HG03066 (cell line): ENCODE measurements around the gene RADIL.

Experiments
- ATAC-seq: cut with Tn5 transposase; IDR thresholded peaks from one replicate; pipeline ENCODE4 v1.9.1; 2021; ENCODE audit warnings: low read depth; ENCODE audit not compliant: unreplicated experiment

Gene RADIL

GRCh38 chr7:4781366-4782069 is 102.0 kb downstream of the RADIL start:
- no peak for ATAC-seq

DNA sequence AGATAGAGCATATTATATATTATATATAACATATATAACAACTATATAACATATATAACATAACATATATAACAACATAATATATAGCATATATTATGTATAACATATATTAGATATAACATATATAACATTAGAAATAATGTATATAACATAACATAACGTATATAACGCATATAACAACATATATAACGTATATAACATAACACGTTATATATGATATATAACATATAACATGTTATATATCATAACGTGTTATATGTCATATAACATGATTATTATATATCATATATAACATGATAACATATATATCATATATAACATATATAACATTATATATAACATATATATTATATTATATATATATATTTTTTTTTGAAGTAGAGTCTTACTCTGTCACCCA is 104.4 kb downstream of the RADIL start:
- ATAC-seq: no peak

- peak; percentile 20 for ATAC-seq
Measured at GRCh38 chr7:4775848-4776623, 107.5 kb downstream of the RADIL start.

DNA sequence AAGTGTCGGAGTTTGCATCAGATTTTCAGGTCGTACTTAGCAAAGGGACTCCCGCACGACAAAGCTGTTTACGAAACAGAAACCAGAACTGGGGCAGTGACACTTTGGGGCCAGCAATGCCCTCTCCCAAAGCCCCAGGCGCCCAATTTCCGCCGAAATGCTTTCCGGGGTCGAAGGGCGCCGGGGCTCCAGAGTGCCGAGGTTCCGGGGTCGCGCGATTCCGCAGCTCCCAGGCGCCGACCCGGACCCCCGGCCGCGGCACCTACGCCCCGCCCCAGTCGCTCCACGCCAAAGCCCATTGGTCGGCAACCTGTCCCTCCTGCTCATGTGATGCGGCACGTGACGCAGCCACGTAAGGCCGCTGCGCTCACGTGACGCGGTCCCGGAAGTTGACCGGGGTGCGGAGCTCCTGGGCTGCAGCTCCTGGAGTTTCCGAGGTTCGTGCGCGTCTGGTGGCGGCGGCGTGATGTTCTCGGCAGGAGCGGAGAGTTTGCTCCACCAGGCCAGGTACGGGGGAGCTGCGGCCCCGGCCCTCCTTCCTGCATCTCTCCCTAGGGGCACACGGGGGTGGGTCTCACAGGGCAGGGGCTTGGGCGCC is 108.2 kb downstream of the RADIL start, which contains the start of gene AP5Z1:
TSS of gene AP5Z1 (plus strand) at position 374 of the 598 bp plus-strand sequence. CDS start at position 467, 93 bp downstream.
- ATAC-seq: peak; percentile 83

DNA sequence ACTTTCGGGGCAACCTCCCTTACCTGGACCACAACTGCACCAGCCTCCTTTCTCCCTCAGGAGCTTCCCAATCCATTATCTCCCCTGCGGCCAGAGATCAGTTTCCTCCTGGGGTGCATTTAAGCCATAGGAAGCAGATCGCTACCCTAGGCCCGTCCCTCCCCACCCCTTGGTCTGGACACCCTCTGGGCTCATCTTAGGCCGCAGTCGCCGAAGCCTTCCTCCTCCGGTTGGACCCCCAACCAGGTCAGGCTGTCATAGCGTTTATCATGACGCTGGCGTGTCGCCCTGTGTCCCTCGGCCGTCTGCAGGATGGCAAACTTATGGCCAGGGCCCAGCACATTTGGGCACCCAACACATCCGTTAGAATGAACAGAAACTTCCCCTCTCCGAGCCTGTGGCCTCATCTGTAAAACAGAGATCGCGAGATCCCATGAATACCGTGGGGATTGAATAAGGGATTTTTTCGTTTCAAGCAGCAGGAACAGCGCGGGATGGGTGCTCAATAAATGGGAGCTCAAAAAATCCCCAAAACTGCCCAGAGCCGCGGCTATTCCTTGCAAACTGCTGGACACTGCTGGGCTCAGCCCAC is 108.8 kb downstream of the RADIL start:
- ATAC-seq: peak; percentile 33

DNA sequence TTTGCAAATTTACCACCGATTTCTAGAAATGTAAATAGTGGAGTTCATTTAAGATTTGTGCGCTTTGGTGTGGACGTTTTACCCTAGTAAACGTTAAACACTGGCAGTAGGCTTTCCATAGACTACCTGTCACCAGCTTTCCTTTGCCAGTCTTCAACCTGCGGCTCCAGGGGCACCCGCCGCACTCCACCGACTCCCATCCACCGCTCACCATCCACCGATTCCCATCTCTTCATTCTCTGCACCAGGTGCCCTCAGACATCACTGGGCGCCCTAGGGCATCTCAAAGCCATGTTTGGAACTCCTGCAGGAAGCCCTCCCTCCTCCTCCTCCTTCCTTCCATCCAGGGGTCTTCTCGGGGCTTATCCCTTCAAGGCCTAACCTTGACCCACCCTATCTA is 109.5 kb downstream of the RADIL start:
- no peak for ATAC-seq

- ATAC-seq: no peak
Measured at GRCh38 chr7:4772306-4772705, 111.2 kb downstream of the RADIL start.

GRCh38 chr7:4771737-4772136 is 111.8 kb downstream of the RADIL start:
- ATAC-seq: no peak

- ATAC-seq: no peak
Measured at GRCh38 chr7:4770886-4771285, 112.6 kb downstream of the RADIL start.

- ATAC-seq: no peak
Measured at GRCh38 chr7:4769761-4770160, 113.8 kb downstream of the RADIL start.

- ATAC-seq: no peak
Measured at GRCh38 chr7:4768597-4769569, 114.6 kb downstream of the RADIL start.

- ATAC-seq: no peak
Measured at GRCh38 chr7:4766666-4767519, 116.6 kb downstream of the RADIL start.

GRCh38 chr7:4765776-4766490 is 117.6 kb downstream of the RADIL start:
- ATAC-seq: no peak

DNA sequence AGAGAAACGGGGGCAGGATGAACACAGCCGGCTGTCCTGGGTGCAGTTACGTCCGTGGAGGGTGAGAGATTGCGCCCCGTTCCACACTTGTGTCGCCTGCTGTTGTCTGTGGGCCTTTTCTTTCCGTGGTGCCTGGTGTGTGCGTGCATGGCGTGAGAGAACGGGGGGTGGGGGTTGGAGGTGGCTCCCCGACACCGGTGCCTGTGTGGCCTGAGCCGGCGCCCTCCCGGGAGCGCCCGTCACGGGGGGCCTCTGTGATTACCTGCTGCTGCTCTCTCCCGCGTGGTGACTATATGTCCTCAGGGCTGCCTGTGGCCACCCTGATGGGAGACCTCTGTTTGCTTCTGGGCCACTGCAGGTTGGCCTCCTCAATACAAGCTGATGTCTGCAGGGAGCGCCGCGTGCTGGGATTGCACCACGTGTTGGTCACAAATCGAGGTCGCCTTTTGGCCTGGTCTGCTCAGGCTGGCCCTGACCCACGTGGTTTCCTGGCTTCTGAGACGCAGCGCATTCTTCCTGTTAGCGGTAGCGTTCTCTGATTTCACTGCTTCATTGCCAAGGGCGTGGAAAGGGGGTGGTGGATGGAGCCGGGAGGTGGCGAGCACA is 119.0 kb downstream of the RADIL start:
- ATAC-seq: no peak

GRCh38 chr7:4763794-4764185 is 119.7 kb downstream of the RADIL start:
- no peak for ATAC-seq

DNA sequence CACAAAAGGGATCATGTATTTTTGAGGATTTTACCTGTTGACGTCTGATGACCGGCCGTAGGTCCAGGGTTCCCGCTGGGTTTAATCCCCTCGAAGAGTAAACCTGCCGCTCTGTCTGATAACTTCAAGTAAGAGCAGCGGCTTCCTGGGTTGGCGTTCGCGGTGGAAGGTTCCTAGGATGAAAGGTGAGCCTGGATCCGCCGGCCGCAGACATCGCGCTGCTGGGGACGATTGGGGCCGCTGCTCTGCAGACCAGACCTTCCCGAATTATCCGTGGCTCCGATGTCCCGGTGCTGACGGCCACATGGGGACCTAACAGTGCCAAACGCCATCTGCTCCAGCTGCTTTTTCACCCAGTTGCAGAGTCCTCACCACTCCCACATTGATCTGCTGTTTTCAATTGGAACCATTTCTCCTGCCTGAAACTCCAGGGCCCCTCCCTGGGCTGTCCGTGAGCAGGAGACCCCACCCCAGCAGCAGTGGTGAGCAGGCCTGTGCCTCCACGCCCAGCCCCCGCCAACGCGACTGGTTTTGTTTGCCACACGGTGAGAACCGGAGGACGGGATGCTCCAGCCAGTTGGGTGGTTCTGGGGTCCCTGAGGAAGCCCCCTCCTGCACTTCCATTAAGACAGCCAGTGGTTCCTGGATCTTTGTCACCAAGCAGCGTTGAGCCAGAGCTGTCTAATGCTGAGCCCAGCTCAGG is 120.3 kb downstream of the RADIL start:
- no peak for ATAC-seq
